ENCODE results near the gene EVL.

Gene EVL

DNA sequence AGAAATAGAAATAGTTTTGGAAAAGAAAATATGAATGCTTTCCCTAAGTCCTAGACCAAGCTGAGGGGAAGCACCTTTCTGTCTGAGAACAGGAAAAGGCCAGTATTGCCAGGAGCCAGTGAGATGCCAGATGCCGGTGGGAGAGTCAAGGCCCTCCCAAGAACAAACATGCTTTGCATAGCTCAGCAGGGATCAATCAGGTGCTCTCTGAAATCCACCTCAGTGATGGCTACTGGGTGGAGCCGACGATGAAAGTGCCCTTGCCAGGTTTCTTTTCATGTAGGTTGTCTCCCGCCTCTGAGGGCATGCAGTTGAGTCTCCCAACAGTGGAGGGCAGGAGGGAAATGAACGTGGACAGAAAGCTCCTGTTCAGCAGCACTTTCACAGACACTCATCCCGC is 66.0 kb downstream of the EVL start:
- DNase-seq (ENCODE audit: low read depth), result no peak

DNA sequence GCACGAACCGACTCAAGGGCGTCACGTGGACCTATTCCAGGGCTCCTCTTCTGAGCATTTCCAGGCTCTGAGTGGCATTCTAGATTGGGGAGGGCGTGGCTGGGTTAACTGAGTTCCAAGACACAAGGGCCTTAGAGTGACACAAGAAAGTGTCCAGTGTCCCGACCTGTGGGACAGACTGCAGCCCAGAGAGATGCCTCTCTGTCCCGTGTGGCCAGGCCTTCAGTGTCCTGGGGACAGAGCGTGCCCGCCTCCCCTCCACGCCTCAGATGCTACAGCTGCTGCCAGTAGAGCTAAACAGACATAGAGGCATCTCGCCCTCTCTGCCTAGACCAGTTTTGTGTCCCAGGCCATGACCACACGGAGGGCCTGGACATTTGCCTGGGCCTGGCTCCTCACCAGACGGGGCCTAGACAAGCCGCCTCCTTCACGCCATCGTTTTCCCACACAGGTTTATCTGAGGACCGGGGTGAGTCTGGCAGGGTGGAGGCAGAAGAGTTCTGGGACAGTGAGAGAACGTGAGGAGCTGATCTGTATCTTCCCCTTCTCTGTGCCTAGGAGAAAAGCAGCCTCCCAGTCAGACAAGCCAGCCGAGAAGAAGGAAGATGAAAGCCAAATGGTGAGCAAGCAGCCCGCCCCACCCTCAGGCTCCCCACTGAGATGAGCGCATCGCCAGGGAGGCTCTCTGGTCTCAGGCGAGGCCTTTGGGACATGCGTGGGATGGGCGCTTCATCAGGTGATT is 67.1 kb downstream of the EVL start:
- DNase-seq (ENCODE audit: low read depth), result no peak

DNA sequence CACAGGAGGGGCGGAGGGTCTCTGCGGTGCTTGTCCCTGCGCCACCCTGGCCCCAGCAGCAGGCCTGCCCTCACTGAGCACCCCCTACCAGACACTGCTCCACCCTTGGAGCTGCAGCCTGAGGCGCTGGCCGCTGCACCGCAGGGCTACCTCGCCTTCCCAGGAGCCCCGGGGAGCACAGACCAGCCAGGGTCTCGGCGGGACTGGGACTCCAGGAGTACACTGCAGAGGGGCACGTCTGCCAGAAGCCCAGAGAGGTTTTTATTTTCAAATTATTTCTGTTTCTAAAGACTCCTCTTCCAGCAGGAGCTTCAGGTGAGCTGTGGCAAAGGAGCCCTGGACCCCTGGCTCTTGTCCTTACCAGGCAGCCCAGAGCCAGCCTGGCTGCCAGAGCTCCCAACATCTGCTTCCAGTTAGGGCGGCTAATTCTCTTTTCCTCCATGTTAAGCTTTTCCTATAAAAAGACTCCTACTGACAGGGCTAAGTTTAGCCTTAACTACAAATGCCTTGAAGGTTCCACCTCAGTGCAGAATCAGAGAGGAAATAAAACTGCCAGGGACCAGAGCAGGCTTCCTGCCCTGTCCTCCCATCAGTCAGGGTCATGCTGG is 67.8 kb downstream of the EVL start:
- no peak for DNase-seq (ENCODE audit: low read depth)

DNA sequence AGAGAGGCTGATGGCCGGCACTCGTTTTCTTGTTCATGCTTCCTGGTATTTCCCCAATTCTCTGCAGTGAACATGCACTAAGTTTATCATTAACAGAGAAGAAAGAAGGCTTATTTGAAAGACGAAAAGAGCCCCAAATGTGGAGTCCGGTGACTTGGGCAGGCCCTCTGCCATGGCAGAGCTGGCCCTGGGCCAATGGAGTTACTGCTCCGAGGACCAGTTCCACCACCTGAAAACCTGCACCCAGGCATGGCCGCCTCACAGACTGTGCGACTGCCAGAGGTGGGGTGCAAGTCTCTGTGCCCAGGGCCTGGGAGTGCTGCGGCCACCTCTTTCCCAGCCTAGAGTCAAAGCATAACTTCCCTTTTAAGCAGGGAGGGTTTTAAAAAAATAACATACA is 69.4 kb downstream of the EVL start:
- no peak for DNase-seq (ENCODE audit: low read depth)

DNA sequence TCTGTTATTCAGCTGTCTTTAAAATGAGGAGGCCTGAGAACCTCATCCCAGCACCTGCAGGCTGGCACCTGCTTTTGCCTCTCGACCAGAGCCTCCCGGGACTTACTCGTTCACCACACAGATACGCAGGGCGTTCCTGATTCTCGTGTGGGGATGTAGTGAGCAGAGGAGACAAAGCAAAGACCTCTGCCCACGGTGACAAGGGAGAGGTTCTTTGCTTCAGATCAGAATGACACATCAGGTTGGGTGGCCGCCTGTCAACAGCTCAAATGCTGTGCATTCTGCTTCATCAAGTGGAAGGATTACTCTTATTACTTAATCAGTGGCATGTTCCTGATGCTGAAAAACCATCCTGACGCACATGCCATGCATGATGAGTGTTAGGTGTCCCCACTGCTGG is 69.9 kb downstream of the EVL start:
- no peak for DNase-seq (ENCODE audit: low read depth)

DNA sequence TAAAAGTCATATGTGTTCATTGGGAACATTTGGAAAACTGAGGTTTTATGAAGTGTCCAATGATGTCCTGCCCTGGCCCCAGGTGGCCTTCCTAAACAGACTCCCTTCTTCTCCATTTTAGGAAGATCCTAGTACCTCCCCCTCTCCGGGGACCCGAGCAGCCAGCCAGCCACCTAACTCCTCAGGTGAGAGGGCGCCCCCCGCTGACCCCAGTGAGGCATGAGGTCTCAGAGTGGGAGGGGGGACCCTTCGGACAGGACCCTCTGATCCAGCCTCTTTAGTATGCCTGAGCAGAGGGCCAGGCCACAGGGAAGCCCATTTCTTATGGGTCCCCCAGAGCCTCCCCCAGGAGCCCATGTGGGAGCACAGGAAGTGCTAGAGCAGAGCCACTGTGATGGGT is 70.6 kb downstream of the EVL start:
- DNase-seq (ENCODE audit: low read depth), result no peak

DNA sequence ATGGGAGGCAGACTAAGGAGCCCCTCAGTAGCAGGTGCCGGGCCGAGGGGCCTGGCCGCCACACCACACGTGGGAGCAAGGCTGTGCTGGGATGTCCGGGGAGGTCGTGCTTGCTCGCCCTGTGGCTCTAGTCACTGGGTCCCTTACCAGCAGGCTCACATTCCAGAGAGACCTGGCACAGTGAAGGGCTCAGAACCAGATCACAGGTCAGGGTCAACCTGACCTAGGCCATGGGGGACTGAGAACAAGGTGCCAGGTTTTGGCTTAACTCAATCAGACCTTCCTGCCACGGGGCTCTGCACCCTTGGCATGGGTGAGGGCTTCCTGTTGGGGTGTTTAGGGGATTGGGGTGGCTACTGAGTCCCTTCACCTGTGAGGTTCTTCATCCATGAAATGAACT is 72.0 kb downstream of the EVL start:
- DNase-seq (ENCODE audit: low read depth), result no peak

DNA sequence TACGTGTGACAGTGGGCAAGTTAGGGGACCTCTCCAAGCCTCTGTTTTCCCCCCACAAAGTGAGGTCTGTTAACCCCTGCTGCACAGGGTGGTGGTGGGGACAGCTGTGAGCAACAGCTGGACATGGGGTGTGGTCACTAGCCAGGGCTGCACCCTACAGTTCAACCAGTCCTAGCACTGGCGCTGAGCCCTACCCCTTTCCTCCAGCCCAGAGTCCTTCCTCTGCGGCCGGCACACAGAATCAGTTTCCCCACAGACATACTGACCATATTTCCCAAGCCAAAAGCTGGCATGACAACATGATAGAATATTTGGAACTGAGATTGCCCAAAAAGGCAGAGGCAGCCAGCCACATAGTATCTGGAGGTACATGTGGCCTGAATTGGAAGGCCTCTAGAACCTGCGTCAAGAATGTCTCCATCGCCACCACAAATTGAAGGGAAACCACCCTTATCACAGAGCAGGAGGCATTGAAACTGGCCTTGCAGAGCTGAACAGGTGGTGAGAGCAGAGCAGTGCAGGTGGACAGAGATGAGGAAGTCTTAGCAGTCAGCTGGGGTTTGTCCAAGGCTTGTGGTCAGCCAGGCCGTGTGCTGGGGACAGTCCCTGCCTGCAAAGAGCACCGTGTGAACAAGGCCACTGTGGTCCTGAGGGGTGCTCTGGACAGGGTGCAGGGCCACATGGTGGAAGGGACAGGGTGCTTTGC is 73.0 kb downstream of the EVL start:
- no peak for DNase-seq (ENCODE audit: low read depth)

DNA sequence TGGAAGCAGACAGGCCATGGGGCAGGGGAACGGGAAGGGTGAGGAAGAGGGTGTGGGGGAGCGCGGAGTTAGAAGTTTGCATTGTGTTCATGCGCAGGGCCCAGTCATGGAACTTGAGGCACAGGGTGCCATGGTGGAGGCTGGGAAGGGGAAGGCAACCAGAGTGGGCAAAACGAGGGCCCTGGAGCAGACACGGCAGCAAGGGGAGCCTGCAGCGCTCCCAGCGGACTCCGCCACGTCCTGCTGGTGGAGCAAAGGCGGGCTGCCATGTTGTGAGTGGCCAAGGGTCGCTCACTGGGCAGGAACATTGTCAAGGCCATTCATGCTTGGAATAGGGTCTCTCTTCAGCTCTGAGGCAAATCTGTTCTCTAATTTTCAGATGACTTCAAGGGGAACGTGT is 73.7 kb downstream of the EVL start:
- DNase-seq (ENCODE audit: low read depth), result no peak

DNA sequence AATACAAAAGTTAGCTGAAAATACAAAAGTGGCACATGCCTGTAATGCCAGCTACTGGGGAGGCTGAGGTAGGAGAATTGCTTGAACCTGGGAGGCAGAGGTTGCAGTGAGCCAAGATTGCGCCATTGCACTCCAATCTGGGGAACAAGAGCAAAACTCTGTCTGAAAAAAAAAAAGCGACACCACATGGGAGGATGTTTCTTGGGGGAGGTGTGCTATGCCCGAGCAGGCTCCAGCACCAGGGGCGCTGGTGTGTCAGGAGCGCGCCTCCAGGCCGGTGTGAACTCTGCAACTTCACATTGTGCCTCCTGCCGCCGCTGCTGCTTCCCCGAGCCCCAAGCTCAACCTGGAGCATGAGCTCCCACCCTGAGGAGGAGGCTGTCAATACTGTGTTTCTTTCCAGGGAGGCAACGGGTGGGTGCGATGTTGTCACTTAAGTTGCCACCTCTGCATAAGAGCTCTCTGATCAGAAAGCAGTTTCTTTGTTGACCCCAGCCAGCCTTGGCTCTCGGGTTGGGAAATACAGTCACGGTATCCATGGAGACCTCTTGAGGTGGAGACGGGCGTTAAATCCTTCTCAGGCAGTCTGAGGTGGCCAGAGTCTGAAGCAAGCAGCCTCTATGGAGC is 75.3 kb downstream of the EVL start:
- no peak for DNase-seq (ENCODE audit: low read depth)

DNA sequence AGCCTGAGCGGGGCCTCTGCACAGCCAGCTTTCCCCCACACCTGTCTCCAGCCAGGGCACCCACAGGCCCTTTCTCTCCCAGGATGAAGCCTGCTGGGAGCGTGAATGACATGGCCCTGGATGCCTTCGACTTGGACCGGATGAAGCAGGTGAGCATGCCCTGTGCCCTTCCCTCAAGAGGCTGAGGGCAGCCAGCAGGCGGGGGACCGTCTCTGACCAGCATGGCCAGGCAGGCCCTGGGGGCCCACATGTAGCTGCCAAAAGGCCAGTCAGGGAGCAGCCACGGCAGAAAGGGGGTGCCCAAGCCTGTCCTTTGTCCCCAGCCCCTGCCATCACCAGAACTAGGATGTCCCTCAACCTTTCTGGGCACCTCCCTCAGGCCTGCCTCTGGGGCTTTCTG is 75.9 kb downstream of the EVL start:
- DNase-seq (ENCODE audit: low read depth), result no peak

DNA sequence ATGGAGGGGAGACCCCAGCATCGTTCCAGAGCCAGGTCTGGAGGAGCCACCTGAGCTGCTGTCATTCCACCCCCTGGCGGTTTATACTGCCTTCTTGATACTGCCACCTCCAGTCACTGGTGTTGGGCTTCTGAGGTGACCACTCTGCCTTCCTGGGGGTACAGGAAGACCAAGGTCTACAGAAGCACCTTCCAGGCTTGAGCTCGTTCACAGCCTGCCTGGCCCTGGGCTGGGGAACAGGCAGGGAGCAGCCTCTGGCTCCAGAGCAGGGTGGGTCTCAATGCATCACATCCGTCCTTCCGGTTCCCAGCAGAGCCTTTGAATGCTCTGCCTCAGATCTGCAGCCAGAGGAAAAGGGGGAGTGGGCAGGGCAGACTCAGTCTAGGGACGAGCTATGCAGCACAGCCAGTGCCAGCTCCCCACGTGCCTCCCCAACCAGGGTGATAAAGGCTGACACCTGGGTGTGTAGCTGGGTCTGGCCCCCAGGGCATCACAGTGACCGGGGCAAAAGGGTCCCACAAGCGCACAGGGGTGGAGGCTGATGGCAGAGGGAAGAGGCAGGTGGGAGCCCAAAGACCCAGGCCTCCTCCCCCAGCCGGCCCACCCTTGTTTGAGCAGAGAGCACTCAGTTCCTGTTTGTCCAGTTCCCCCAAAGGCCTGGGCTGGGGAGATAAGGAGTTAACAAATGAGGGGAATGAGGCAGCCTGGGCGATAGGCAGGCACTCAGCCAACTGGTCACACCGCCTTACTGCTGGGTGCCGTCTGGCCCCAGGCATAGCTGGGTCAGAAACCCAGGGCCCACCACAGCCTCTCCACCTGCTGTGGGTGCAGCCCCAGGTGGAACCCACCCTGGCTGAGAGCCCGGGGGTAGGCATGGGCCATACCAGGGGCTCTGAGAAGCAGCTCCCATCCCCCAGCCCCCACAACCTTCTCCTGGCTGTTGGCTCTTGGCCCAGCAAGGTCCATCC is 77.1 kb downstream of the EVL start:
- no peak for DNase-seq (ENCODE audit: low read depth)

DNA sequence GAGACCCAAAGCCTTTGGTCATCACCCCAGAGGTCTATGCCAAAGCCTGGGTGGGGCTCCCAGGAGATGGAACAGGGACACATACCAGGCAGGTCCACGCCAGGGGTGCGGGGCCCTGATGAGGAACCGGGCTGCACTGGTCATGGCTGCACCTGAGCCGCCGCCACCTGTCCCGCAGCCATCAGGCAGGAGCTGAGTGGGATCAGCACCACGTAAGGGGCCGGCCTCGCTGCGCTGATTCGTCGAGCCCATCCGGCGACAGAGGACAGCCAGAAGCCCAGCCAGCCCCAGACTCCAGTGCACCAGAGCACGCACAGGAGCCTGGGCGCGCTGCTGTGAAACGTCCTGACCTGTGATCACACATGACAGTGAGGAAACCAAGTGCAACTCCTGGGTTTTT is 78.3 kb downstream of the EVL start:
- DNase-seq (ENCODE audit: low read depth), result no peak

DNA sequence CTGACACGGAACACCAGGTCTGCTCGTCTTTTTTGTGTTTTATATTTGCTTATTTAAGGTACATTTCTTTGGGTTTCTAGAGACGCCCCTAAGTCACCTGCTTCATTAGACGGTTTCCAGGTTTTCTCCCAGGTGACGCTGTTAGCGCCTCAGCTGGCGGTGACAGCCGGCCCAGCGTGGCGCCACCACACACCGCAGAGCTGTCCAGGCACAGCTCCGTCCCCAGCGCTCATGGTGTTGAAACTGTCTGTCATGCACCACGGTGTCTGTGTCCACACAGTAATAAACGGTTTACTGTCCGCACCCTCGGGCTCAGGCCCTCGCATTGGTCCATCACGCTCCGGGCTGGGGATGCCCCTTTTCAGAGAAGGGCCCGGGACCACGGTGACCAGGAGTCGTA is 78.7 kb downstream of the EVL start:
- no peak for DNase-seq (ENCODE audit: low read depth)

DNA sequence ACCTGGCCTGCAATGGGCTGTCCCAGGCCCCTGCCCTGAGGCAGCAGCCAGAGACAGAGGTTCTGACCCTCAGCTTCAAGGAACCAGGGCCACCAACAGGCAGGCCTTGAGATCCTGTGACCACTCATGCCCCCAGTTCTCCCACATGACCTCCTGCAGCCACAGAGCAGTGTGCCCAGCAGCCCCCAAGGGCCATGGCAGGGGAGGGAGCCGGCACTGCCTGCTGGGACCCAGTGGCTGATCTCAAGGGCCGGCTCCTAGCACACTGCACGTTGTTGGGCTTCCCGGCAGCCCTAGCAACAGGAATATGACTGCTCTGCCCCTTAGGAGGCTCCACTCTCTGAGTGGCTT is 79.4 kb downstream of the EVL start:
- DNase-seq (ENCODE audit: low read depth), result no peak

DNA sequence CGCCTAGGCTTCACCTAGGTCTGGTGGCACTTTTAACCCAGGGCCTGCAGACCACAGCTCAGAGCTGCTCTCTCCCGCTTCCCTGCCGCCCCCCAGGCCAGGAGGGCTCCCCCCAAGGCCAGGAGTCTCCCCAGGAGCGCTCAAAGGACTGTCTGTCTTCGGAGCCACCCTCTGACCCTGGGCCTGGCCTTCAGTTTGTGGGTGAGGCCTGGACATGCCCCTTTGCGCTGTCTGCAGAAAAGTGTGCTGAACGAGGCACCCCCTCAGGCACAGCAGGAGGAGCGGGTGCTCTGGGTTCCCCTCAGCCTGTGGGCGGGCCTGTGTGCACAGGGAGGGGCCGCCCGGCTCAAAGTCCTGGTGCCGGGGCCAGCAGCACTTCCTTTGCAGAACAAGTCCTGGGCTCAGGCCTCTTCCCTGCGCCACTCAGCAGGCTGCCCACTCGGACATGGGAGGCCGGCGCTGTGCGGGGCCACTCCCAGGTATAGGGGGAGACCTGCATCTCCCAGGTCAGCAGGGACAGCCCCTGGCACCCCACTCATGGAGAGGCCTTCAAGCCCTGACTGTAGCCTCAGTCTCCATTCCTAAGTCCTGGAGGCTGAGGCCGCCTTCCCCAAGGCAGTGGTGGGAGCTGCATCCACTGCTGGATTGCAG is 79.9 kb downstream of the EVL start:
- DNase-seq (ENCODE audit: low read depth), result no peak

DNA sequence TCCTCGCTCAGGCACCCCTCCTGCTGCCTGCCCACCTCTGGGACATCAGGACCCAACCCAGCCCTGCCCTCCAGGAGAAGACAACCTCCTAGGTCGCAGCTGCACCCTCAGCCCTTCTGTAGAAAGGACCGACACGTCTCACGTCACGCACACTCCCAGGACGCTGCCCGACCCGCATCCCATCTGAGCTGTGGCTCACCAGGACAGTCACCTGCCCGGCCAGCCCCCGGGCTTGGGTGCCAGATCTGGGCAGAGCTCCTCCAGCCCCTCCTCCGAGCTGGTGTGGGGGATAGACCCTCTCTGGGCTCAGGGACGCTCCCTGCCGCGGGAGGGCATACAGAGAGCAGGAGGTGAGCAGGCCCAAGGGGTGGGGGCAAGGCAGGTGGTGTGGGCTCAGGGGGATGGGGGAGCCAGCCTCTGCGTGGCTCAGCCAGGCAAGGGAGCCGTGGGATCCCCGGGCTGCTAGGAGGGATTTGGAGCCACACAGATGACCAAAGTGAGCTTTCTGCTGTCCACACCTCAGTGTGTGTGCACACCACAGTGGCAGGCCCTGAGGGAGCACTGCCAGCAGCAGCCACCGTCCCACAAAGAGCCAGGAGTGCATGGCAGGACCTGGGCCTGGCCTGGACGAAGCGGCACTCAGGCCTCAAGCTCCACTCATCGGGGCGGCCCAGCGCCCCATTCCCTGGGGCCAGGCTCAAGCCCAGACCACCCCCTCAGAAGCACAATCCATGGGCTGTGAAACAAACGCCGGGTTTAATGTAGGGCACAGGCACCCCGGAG is 80.7 kb downstream of the EVL start:
- DNase-seq (ENCODE audit: low read depth), result no peak

DNA sequence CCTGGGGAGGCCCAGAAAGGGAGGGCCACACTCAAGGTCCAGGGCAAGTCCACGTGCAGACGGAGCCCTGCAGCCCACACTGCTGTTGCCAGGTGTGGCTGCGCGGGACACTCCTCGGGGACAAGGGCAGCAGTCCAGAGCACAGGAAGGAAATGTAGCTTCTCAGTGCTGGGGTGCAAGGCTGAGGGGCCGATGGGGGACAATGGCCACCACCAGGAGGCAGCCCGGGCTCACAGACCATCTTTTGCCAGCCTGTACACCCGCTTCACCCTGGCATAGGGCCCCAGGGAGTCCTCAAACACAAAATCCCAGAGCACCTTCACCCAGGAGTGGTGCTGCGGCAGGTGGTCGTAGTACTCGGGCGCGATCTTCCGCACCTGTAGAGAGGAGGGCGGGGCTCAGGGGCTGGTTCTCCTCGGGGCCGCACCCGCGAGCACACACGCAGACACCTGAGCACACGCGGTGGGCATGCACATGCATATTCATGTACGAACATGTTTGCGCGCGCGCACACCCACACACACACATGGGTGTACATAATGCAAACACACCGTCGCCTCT is 81.4 kb downstream of the EVL start:
- no peak for DNase-seq (ENCODE audit: low read depth)

DNA sequence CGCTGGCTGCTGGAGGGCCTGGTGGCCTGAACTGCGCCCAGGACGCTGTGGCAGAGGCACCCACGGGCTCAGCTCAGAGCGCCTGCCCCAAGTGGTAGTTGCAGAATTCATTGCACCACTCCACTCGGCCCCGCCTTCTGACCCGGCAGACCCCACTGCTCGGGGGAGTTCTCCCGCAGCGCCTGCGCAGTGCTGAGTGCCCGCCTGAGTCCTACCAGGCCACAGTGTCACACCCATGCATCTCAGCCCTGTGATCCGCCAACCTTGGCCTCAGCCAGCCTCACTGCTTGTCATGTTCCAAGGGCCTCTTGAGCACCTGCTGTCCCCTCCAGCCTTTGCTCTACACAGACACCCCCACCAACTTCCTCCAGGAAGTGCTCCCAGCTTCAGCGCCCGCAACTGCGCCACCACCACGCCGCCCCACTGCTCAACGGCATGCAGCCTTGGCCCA is 82.0 kb downstream of the EVL start:
- peak; percentile 39 for DNase-seq (ENCODE audit: low read depth)

Data from stimulated activated CD8-positive, alpha-beta memory T cell treated with anti-CD3 and anti-CD28 coated beads, Interleukin-12 subunit alpha, Interleukin-12 subunit beta, amount 100 ng/mL, for 1 hour (primary cell).